Ishikawa (cell line): ENCODE results near the gene SLC22A16.

Source experiments
- CEBPB ChIP-seq: IDR thresholded peaks from 2 replicates; pipeline ENCODE4 v1.6.1; 2012
- CREB1 ChIP-seq: IDR thresholded peaks from 2 replicates; pipeline ENCODE4 v1.6.1; 2012; ENCODE audit warnings: low read depth
- EGR1 ChIP-seq: IDR thresholded peaks from 2 replicates; pipeline ENCODE4 v1.6.1; 2012
- EP300 ChIP-seq: IDR thresholded peaks from 2 replicates; pipeline ENCODE4 v1.6.1; 2012; ENCODE audit warnings: borderline replicate concordance
- FOXM1 ChIP-seq: IDR thresholded peaks from 2 replicates; pipeline ENCODE4 v1.6.1; 2012; ENCODE audit warnings: low read depth, borderline replicate concordance
- NFIC ChIP-seq: IDR thresholded peaks from 2 replicates; pipeline ENCODE4 v1.6.1; 2012
- RAD21 ChIP-seq: IDR thresholded peaks from 2 replicates; pipeline ENCODE4 v1.6.1; 2012; ENCODE audit warnings: low read depth
- TAF1 ChIP-seq: IDR thresholded peaks from 2 replicates; pipeline ENCODE4 v1.6.1; 2012; ENCODE audit warnings: low read depth, mild to moderate bottlenecking
- TCF12 ChIP-seq: IDR thresholded peaks from 2 replicates; pipeline ENCODE4 v1.6.1; 2012; ENCODE audit warnings: low read depth
- TEAD4 ChIP-seq: IDR thresholded peaks from 2 replicates; pipeline ENCODE4 v1.6.1; 2012
- YY1 ChIP-seq: IDR thresholded peaks from 2 replicates; pipeline ENCODE4 v1.6.1; 2012; ENCODE audit warnings: low read depth
- ZBTB7A ChIP-seq: IDR thresholded peaks from 2 replicates; pipeline ENCODE4 v1.6.1; 2012; ENCODE audit warnings: low read depth
- TF ChIP-seq, protein P1 (sequence below): IDR thresholded peaks from 2 replicates; pipeline ENCODE4 v1.6.1; 2012; ENCODE audit warnings: low read depth, mild to moderate bottlenecking
- TF ChIP-seq, protein P2 (sequence below): IDR thresholded peaks from 2 replicates; pipeline ENCODE4 v1.6.1; 2012
- TF ChIP-seq, protein P3 (sequence below): IDR thresholded peaks from 2 replicates; pipeline ENCODE4 v1.6.1; 2012

SLC22A16 gene

DNA sequence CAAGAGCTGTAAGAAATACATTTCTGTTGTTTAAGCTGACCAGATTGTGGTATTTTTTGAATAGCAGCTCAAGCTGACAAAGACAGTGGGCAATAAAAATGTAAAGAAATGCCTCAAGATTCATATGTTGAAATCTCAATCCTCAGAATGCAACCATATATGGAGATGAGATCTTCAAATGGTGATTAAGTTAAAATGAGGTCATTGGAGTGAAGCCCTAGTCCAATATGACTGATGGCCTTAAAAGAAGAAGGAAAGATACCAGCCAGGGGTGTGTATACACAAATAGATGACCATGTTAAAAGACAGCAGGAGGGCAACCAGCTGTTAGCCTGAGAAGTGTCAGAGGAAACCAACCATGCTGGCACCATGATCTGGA, 54.0 kb downstream of the SLC22A16 start:
- TF ChIP-seq, protein P1, sequence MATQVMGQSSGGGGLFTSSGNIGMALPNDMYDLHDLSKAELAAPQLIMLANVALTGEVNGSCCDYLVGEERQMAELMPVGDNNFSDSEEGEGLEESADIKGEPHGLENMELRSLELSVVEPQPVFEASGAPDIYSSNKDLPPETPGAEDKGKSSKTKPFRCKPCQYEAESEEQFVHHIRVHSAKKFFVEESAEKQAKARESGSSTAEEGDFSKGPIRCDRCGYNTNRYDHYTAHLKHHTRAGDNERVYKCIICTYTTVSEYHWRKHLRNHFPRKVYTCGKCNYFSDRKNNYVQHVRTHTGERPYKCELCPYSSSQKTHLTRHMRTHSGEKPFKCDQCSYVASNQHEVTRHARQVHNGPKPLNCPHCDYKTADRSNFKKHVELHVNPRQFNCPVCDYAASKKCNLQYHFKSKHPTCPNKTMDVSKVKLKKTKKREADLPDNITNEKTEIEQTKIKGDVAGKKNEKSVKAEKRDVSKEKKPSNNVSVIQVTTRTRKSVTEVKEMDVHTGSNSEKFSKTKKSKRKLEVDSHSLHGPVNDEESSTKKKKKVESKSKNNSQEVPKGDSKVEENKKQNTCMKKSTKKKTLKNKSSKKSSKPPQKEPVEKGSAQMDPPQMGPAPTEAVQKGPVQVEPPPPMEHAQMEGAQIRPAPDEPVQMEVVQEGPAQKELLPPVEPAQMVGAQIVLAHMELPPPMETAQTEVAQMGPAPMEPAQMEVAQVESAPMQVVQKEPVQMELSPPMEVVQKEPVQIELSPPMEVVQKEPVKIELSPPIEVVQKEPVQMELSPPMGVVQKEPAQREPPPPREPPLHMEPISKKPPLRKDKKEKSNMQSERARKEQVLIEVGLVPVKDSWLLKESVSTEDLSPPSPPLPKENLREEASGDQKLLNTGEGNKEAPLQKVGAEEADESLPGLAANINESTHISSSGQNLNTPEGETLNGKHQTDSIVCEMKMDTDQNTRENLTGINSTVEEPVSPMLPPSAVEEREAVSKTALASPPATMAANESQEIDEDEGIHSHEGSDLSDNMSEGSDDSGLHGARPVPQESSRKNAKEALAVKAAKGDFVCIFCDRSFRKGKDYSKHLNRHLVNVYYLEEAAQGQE: no peak
- TF ChIP-seq YY1 (no peak), CREB1 (no peak), CEBPB (no peak), TEAD4 (no peak), RAD21 (no peak), TCF12 (no peak), TAF1 (no peak), ZBTB7A (no peak), NFIC (no peak), EP300 (no peak), FOXM1 (no peak), EGR1 (no peak)
- TF ChIP-seq, protein P2, sequence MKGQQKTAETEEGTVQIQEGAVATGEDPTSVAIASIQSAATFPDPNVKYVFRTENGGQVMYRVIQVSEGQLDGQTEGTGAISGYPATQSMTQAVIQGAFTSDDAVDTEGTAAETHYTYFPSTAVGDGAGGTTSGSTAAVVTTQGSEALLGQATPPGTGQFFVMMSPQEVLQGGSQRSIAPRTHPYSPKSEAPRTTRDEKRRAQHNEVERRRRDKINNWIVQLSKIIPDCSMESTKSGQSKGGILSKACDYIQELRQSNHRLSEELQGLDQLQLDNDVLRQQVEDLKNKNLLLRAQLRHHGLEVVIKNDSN: no peak
- TF ChIP-seq, protein P3, sequence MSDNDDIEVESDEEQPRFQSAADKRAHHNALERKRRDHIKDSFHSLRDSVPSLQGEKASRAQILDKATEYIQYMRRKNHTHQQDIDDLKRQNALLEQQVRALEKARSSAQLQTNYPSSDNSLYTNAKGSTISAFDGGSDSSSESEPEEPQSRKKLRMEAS: no peak

DNA sequence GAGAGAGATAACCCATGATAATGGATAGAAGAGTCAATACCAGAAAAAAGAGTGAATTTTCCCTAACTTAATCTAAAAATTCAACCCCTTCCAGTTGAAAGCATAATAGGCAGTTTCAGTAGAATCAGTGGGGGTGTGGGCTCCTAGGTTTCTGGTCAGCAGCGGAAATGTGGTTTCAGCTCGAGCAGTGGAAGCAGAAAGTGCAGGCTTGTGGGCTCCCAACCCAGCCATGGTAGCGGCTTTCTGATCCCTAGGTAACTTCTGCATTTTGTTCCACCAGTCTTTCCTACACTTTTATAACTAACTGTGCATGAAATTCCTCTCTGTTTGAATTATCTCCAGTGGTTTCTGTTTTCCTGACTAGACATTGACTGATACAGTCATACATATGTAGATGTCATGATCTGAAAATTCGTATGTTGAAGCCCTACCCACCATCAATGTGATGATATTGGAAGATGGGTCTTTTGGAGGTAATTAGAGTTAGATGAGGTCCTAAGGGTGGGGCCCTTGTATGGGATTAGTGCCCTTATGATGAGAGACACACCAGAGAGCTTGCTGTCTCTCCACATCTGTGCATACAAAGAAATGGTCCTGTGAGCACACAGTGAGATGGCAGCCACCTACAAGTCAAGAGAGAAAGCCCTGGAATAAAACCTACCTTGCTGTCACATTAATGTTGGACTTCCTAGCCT, 54.5 kb downstream of the SLC22A16 start:
- TF ChIP-seq TAF1: no peak
- TF ChIP-seq, protein P1: no peak
- no peak for TF ChIP-seq FOXM1
- no peak for TF ChIP-seq TEAD4
- no peak for TF ChIP-seq ZBTB7A
- TF ChIP-seq, protein P2: no peak
- no peak for TF ChIP-seq CEBPB
- no peak for TF ChIP-seq CREB1
- TF ChIP-seq EP300: no peak

DNA sequence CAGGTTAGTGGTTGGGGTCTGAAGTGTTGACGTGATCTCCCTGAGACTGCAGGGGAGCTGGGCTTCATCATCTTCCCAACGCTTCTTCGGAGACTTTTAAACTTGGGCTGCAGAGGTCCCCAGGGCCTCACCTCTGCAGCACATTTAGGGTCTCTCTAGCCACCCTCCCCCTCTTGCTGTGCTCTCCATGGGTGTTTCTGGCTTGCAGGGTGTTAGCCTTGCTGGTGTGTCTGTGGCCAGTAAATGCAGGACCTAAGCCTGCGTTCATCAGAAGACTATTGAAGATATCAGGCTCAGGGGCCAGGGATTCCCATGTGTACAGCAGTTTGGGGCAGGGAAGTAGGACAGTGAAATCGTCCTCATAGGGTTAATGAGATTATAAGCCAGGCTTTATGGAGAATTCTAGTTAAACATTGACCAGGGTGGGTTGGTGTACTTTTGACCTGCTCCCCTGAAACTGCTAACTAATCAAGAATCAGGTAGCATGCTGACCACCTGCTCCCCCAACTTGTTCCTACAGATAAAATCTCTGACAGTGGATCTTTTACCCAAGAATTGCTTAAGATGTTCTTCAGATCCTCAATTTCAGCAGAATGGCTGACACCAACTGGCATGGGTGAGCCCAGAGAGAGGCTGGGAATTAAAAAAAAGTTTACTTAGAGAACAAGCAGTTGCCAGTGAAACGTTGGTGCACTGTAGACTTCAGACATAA, 57.2 kb downstream of the SLC22A16 start:
- TF ChIP-seq RAD21 (no peak), ZBTB7A (no peak), TEAD4 (no peak), FOXM1 (no peak), EP300 (no peak), TAF1 (no peak), EGR1 (no peak), CREB1 (no peak), TCF12 (no peak), CEBPB (no peak), YY1 (no peak), NFIC (no peak)
- TF ChIP-seq, protein P2: no peak
- TF ChIP-seq, protein P3: no peak
- TF ChIP-seq, protein P1: no peak
